Measurements from ENCODE around the gene FAM163A.
"Not testable (repeated sequence)": the region's sequence is repeated elsewhere in the genome, so short reads cannot be mapped to it uniquely, and the experiment has no call there.

FAM163A gene

DNA sequence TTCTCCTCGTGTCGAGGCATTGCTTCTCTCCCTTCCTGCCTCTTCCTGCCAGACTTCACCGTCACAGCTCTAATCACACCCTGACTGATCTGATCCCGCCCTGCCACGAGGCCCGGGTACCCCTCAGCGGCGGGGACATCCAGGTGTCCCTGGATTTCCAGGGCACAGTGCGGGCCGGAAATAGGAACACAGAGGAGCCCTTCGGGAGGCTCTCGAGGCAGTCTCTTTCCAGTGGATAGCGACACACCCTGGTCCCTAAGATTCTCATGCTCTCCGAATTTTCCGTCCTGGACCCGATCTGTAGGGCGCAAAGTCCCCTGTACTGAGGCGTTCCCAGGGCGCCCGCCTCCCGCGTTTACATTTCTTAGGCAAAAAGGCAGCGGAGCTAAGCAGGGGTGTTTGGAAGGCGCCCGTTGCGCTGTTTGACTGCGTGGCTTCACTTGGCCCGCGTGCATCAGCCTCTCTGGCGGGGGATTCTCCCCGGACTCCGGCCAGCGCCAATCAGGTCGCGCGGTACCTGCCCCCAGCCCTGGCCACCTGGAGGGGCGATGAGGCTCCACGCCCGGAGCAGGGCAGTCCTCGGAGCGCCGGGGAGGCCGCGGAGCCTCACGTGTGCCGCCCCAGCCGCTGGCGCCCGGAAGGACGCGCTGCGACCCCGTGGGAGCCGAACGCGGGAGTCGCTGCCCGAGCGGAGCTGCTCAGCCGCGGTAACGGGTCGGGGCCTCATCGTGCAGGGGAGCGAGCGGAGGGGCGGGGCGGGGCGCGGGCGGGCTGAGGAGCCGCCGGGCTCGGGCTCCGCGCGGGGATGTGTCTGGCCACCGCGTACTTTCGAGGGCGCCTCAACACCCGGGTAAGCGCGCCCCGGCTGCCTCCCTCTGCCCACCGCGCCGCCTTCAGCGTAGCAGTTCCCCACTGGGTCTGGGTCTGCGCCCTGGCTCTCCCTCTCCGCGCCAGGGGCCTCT, at the start of gene FAM163A:
TSS of gene FAM163A (plus strand) at position 575 of the 962 bp plus-strand sequence. CDS start 69,807 bp downstream, outside the sequence.
- DNase-seq = no peak

DNA sequence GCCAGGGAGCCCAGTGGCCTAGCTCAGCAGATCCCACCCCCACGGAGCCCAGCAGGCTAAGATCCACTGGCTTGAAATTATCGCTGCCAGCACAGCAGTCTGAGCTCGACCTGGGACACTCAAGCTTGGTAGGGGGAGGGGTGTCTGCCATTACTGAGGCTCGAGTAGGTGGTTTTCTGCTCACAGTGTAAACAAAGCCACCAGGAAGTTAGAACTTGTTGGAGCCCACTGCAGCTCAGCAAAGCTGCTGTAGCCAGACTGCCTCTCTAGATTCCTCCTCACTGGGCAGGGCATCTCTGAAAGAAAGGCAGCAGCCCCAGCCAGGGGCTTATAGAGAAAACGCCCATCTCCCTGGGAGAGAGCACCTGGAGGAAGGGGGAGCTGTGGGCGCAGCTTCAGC, 48.6 kb upstream of the FAM163A start:
- not testable (repeated sequence) for DNase-seq

DNA sequence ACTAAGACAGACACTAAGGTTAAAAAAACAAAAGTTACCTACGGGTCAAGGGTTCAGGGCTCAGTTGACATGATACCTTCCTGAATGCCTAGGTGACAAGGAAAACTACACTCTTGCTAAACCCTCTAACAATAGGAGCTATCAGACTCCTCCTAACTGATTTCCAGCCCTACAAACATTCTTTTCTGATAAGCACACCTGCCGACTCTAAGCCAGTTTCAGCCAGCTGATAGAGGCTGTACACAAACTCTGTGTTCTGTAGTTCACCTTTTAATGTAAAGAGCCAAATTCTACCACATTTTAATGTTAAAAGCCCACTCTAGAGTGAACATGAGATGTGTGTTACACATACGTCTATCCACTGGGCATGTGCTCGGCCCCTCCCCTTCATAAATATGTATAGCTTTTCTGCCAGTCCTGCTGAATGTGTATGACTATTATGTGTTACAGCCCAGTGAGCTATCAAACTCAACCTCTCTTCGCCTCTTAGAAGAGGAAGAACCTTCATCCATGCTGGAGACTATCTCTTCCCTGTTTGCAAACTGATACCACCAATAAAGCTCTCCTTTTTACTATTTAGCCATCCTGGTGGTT, 40.0 kb upstream of the FAM163A start:
- no peak for DNase-seq

DNA sequence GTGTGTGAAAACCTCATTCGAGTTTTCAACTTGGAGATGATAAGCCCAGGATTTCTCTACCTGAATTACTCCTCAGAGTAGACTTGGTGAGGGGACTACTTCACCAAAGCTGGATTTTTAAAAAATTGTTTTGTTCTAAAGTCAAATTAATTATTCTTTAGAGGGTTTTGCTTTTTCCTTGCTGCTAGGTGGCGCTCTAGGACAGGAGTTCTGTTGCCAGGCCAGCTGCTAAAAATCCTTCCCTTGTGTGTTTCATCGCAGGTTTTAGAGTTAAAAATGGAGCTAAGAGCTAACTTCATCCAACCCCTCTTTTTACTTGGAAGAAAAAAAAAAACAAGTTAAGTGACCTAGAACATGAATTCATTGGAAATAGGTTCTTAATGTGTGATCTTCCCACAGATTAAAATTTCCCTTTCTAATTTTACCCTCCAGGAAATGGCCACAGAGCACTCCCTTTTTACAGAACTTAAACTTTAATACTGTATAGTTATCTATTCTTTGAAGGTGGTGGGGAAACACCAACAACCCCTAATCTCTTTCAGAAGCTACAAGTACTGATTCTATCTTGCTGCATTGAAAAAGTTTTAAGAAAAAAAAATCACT, 36.7 kb upstream of the FAM163A start:
- DNase-seq = peak; percentile 61

DNA sequence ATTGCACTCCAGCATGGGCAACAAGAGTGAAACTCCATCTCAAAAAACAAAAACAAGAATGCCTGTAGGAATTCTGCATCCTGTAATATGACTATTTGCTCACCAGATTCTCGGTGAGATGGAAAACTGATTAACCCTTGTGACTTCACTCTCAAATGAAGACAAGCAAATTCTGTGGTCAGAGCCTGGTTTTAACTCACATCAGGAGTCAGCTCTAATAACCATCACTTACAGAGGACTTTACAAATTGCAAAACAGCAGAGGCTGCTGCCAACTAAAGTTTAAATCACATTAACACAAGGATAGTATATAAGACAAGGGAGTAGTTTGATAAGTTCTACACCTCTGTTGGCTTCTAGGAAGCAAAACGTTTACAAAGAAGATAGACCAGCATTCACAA, 35.7 kb upstream of the FAM163A start:
- no peak for DNase-seq

DNA sequence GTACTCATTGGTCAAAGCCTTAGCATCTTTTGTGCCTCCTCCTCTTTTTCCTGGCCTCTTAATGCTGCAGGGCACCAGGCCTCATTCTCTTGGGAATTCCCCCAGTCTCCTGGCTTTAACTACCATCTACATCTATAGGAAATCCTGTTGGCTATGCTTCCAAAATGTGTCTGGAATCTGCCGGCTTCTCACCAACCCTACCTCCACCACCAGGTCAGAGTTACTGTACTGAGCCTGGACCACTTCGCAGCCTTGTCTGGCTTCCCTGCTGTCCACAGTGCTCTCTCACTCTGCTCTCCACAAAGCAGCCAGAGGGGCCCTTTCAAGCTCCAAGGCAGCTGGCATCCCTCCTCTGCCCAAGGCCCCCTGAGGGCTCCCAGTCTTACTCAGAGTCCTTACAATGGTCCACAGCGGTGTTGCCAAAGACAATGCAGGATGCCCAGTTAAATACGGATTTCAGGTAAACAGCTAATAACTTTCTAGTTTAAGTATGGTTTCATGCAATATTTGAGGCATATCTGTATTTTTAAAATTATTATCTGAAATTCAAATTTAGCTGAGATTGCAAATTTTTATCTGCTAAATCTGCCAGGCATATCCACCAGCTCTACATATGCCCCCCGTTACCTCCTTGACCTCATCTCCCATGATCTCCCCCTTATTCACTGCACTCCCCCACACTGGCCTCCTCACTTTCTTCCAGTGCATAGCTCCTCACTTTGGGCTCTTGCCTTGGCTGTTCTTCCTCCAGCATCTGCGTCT, 34.5 kb upstream of the FAM163A start:
- DNase-seq = no peak

DNA sequence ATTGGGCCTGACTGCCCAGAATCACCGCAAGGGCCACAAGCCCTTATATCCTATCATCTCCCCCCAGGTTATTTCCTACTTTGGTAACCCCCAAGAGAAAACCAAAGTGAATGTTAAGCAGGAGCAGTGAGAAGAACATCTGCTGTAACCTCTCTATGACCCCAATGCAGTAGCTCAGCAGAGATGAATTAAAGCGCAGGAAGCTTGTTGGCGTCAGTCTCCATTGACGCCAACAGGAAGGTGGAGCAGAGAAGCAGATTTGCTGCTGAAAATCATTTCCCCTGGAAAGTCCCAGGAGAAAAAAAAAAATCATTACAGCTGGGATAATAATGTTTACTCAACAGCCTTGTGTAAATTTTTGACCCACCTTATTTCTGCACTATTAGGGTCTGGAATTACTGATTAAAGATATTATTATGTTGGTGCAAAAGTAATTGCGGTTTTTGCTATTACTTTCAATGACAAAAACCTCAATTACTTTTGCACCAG, 33.2 kb upstream of the FAM163A start:
- DNase-seq = no peak

DNA sequence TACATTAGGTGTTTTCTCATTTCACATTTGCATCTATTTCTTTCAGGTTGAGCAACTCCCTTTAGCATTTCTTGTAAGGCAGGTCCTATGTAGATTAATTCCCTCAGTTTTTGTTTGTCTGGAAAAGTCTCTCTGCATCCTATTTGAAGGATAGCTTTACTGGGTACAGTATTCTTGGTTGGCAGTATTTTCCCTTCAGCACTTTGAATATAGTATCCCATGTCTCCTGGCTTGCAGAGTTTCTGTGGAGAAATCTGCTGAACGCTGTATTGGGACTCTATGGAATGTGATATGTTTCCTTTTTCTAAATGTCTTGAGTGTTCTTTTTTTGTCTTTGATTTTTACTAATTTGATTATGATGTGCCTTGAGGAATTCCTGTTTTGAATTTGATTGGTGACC, 28.9 kb upstream of the FAM163A start:
- DNase-seq = no peak

DNA sequence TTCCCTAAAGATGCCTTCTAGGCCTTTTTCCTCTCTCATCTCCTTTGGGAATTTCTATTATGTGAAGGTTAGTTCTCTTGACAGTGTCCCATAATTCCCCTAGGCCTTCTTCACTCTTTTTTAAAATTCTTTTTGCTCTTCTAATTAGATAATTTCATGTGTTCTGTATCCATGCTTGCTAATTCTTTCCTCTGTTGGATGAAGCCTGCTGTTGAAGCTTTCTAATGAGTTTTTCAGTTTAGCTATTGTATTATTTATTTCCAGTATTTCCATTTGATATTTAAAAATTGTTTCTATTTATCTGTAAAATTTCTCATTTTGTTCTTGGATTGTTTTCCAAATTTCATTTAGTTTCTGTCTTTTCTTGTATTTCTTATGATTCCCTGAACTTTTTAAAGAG, 28.5 kb upstream of the FAM163A start:
- DNase-seq = no peak

DNA sequence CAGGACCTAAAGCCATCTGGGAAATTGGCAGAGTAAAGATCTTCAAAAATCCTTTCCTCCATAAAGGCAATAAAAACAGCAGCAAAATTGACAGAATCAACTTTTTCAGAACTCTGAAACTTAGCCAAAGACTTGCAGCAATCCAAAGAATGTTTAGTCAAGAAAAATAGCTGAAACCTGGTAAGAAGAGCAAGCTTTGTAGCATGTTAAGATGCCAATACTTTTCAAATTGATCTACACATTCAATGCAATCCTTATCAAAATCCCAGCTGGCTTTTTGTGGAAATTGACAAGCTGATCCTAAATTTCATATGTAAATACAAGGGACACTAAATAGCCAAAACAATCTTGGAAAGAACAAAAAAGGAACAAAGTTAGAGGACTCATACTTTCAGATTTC, 23.8 kb upstream of the FAM163A start:
- DNase-seq = no peak

DNA sequence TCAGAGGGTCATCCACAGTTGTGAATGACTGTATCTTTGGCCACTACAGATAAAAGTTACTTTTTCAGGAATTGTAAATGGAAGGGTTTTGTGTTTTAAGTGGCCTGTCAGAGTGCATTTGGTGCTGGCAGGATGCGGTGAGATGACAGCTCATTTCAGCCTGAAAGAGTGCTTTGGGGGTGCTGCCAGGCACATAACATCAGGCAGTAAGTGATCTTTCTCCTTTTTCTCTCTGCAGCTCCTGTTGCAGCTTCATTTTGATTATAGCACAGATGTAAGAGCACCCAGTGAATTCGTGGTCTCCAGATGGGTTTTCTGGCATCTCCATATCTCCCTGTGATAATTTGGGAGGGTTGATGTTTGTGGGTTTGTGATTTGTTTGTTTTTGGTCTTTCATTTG, 14.8 kb upstream of the FAM163A start:
- DNase-seq = no peak

DNA sequence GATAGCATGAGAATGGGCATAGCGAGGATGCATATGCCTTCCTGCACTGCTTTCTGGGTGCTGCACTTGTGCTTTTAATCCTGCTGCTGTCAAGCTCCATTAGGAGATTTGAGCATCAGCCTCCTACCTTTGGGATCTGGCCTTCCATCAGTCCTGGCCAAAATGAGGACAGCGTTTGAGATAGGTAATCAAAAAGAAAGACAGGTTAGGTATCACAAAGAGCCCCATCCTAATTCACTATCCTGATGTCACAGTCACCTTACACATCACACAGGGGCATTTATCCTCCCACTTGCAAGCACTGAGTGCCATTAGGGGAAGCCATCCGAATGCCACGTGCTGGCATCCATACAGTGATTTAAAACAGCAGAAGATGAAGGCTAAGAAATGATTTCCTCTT, 13.2 kb upstream of the FAM163A start:
- DNase-seq = no peak

DNA sequence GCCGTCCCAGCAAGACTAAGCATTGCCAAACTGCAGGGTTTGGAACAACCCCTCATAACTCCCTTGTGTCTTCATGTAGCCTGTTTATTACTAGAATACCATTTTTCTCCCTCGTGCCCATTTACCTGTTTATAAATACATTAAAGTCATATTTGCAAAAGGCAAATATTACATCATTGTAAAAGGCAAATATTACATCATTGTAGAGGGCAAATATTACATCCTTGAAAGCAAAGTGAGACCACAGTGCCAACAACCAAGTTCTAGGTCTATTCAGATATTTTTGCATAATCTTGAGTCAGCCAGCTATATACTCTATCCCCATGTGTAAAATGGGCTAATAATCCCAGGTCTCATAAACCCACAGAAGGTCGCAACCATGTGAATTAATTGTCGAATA, 11.4 kb upstream of the FAM163A start:
- no peak for DNase-seq

DNA sequence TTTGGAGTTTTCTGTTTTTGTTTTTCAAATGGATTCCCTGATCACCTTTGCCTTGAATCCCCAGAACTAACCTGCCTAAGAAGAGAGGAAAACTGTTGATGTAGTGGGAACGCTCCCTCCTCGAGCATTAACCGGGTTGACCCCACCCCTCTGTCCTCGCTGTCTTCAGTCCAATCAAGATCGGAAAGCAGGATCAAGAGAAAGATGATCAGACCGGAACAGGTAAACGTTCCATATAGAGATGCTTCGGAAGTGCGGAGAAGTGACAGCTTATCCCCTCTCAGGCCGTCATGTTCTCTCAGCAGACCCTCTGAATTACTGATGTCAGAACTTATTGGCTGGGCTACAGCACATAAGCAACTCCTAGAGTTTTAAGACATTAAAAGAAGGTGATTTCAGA, 800 bp upstream of the FAM163A start:
- no peak for DNase-seq

DNA sequence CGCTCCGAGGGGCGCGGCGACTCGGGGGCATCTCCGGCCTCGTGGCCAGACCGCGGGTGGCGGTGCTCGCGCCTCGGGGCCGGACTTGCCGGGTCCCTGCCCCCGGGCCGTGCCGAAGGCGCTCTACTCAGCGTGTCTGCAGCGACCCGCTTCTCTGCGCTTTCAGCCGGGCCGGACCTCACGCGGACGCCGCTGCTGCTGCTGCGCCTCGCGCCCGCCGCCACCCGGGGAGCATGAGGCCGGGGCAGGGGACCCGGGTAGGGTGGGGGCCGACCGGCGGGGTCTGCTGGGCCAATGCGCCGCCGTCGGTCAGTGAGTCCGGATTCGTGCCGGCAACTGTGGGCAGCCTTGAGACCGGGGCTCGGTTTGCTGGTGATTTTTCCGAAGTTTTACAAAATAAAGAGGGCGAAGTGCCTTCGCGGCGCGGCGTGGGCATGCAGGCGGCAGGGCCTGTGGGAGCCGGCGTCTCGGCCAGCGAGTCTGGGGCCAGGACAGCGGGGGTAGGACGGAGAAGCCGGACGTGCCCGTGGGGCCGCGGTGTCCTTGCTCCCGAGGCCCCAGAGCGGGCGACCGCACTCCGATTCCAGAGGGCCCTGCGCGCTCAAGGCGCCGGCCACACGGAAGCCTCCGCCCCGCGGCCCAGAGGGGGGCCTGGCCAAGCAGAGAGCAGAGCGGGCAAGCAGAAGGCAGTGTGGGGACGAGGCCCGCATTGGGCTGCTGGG, 749 bp downstream of the FAM163A start:
- no peak for DNase-seq

DNA sequence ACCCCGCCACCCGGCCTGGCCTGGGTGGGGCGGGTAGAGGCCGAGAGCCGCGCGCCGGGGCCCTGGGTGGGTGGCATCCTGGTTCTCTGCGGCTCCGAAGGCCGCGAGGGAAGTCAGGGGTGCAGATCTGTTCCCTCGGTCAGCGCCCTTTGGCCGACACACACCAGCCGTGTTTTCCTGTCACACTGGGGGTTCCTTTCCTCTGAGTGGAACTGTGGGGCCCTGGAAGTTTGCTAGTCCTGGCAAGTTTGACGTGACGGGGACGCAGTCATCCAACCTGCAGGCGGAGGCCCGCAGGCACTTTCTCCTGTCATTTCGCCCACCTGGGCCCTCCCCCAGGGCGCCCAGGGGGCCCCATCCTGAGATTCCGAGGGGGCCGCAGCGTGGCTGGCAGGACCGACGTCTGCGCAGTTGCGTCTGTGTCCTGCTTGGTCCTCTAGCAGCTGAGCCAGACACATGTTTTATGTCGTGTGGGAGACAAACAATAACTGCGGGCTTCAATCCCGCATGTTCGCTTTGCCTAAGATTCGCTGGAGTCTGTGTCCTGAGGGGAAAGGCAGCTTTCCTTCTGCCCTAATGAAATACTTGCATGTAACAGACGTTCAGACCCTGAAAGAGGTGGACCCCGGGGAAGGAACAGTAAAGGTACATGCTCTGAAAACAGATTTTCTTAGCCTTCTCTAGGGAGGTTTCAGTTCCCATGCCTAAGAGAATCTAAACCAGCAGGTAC, 1.5 kb downstream of the FAM163A start:
- no peak for DNase-seq

DNA sequence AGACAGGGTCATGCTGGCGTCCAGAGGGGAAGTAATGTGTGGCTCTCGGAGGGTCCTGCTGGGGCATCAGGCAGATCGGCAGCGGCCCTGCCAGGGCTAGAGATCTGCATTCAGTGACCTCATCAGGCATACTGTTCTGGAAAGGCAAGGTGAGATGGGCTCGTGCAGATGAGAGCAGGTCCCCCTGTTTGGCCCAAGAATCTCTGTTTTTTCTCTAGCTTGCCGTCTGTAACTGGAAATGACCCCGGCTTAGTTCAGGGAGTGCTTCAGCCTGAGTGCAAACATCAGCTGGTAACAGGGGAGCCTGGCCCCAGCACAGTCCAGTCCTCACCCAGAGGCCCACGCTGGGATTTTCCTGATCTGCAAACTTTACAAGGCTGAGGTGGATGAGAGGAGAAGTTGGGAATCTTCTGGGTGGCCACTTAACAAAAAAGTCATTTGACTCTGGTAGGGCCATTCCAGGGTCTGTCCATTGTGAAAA, 2.1 kb downstream of the FAM163A start:
- no peak for DNase-seq

DNA sequence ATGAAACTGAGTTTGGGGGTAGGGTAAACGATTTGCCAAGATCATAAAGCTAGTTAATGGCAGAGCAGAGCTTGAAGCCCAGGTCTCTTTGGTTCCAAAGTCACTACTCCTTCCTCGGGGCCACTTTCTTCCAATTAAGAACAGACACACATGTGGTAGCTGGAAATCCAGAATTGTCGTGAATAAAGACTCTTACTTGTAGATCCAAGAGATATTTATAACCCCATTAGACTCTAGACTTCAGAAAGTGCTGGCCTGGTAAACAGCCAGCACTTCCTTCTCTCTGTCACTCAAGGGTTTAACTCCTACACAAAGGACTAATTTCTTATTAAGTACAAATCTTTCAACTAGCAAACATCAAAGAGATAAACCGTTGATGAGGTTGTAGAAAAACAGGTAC, 2.7 kb downstream of the FAM163A start:
- no peak for DNase-seq

DNA sequence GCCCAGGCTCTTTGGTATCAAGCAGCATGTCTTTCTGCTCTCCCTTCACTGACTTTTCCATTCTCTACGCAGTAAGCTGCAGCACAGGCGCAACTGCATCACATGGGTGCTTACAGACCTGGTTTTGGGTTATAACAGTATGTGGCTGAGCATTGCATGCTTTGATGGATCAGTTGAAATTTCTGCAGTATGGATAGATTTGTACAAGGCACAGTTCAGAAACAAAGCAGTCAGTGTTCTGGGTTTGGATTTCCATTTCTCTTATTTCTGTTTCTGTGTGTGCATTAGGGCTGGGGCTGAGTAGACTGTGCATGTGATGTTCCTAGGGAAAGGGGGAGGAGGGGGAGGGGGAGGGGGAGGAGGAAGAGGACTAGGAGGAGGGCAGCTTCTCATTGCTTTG, 4.5 kb downstream of the FAM163A start:
- no peak for DNase-seq

DNA sequence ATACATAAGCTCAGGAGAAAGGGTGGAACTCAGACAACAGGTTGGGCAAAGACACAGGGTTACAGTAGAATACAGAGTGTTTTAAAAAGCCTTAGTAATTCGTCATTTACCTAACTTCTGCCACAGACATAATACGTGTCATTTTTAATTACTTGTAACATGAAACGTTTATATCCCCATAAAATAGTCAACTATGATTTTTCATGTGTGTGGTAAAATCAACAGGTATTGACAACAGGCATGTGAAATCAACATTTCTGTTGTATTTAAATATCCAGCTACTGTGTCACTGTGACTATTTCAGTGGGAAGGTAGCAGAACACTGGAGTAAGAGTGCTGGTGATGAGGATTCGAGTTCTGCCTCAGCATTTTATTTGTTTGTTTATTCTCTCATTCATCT, 5.7 kb downstream of the FAM163A start:
- DNase-seq = no peak

DNA sequence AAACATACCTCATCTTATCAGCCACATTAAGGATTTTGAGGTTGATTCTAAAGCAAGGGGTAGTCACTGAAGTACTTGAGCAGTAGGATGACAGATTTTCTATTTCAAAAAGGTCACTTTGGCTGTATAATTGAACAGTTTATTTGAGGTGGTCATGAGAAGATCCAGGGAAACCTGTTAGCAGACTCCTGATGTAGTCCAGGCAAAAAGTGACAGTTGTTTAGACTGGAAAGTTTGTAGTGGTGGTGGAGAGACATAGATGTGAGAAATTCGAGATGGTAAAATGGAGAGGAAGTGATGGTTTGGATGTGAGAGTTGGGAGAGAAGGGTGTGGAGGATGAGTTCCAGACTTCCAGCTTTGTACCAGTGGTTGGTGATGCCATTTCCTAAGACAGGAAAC, 7.5 kb downstream of the FAM163A start:
- DNase-seq = no peak

DNA sequence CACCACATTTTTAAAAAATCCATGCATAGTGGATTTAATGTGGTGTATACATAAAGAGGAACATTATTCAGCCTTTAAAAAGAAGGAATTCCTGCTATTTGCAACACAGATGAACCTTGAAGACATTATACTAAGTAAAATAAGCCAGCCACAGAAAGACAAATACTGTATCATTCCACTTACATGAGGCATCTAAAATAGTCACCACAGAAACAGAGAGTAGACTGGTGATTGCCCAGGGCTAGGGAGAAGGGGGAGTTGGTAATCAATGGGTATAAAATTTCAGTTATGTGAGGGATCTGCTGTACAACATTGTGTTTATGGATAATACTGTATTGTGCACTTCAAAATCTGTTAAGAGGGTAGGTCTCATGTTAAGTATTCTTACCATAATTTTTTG, 10.0 kb downstream of the FAM163A start:
- DNase-seq = no peak

All from midbrain (tissue), 1 donor.